Trophoblast cell (in vitro differentiated cells and primary cell): ENCODE measurements around the gene TAF1.
"Not testable (repeated sequence)": the region's sequence is repeated elsewhere in the genome, so short reads cannot be mapped to it uniquely, and the experiment has no call there.

ENCODE experiments used
- DNase-seq, 2 donors: peaks; one replicate each; pipeline ENCODE4 v3.0.0-alpha.2; 2016
- H2AFZ ChIP-seq: 2 replicates; pipeline ENCODE4 v1.6.1; 2013; ENCODE audit warnings: low read length, moderate library complexity, mild to moderate bottlenecking; ENCODE audit not compliant: insufficient read depth, poor library complexity
- H2AK5ac ChIP-seq: 2 replicates; pipeline ENCODE4 v1.6.1; 2013; ENCODE audit warnings: mild to moderate bottlenecking, low read length
- H2BK120ac ChIP-seq: 2 replicates; pipeline ENCODE4 v1.6.1; 2013; ENCODE audit warnings: low read length, mild to moderate bottlenecking, moderate library complexity; ENCODE audit not compliant: insufficient read depth, poor library complexity
- H2BK12ac ChIP-seq: 2 replicates; pipeline ENCODE4 v1.6.1; 2013; ENCODE audit warnings: mild to moderate bottlenecking, low read length, moderate library complexity
- H2BK5ac ChIP-seq: 2 replicates; pipeline ENCODE4 v1.6.1; 2013; ENCODE audit warnings: low read length, low read depth, moderate library complexity, mild to moderate bottlenecking; ENCODE audit not compliant: poor library complexity
- H3K14ac ChIP-seq: 2 replicates; pipeline ENCODE4 v1.6.1; 2013; ENCODE audit warnings: mild to moderate bottlenecking, low read length
- H3K18ac ChIP-seq: 2 replicates; pipeline ENCODE4 v1.6.1; 2013; ENCODE audit warnings: mild to moderate bottlenecking, low read length
- H3K23ac ChIP-seq: 2 replicates; pipeline ENCODE4 v1.6.1; 2013; ENCODE audit warnings: low read length
- H3K27ac ChIP-seq: 2 replicates; pipeline ENCODE4 v1.5.1; 2013; ENCODE audit warnings: low read depth, mild to moderate bottlenecking, inconsistent platforms, low read length, moderate library complexity
- H3K27me3 ChIP-seq: 2 replicates; pipeline ENCODE4 v1.6.1; 2013; ENCODE audit warnings: inconsistent platforms, mild to moderate bottlenecking, low read length, moderate library complexity; ENCODE audit not compliant: insufficient read depth
- H3K36me3 ChIP-seq, 2 experiments: 1 replicate in 1 of 2; 2 replicates in 1 of 2; pipeline ENCODE4 v1.6.1; 2013; ENCODE audit warnings: low read length in 2 of 2, mild to moderate bottlenecking in 2 of 2, moderate library complexity in 1 of 2; ENCODE audit not compliant: insufficient read depth in 2 of 2, control insufficient read depth in 1 of 2
- H3K4ac ChIP-seq: 2 replicates; pipeline ENCODE4 v1.6.1; 2013; ENCODE audit warnings: low read depth, mild to moderate bottlenecking, low read length, moderate library complexity
- H3K4me1 ChIP-seq, 2 experiments: 1 replicate in 1 of 2; 2 replicates in 1 of 2; pipeline ENCODE4 v1.6.1; 2013; ENCODE audit warnings: low read length in 2 of 2, mild to moderate bottlenecking in 2 of 2, moderate library complexity in 1 of 2; ENCODE audit not compliant: insufficient read depth in 2 of 2, control insufficient read depth in 1 of 2
- H3K4me2 ChIP-seq: 2 replicates; pipeline ENCODE4 v1.6.1; 2013; ENCODE audit warnings: inconsistent platforms, mild to moderate bottlenecking, low read length, moderate library complexity
- H3K4me3 ChIP-seq: 2 replicates; pipeline ENCODE4 v1.5.1; 2013; ENCODE audit warnings: mild to moderate bottlenecking, low read depth, low read length, inconsistent platforms
- H3K79me1 ChIP-seq: one replicate; pipeline ENCODE4 v1.6.1; 2013; ENCODE audit warnings: low read length
- H3K79me2 ChIP-seq: 2 replicates; pipeline ENCODE4 v1.6.1; 2013; ENCODE audit warnings: low read length, mild to moderate bottlenecking; ENCODE audit not compliant: control insufficient read depth, insufficient read depth, poor library complexity
- H3K9ac ChIP-seq: 2 replicates; pipeline ENCODE4 v1.6.1; 2013; ENCODE audit warnings: mild to moderate bottlenecking, low read length
- H3K9me3 ChIP-seq: 2 replicates; pipeline ENCODE4 v1.6.1; 2013; ENCODE audit warnings: low read depth, mild to moderate bottlenecking, control low read depth, inconsistent platforms, low read length; ENCODE audit not compliant: insufficient read depth
- H4K12ac ChIP-seq: 2 replicates; pipeline ENCODE4 v1.6.1; 2013; ENCODE audit warnings: low read depth, mild to moderate bottlenecking, low read length, moderate library complexity
- H4K8ac ChIP-seq: 2 replicates; pipeline ENCODE4 v1.6.1; 2013; ENCODE audit warnings: low read depth, mild to moderate bottlenecking, low read length, moderate library complexity
- H4K91ac ChIP-seq: one replicate; pipeline ENCODE4 v1.6.1; 2013; ENCODE audit warnings: low read depth, mild to moderate bottlenecking, low read length, moderate library complexity
- WGBS: extraction: QIAGEN DNeasy Blood & Tissue Kit; methylation state at CpG from one replicate; pipeline ENCODE4 v1.1.7; 2013; ENCODE audit warnings: missing lambda C conversion rate; ENCODE audit not compliant: insufficient read length, insufficient coverage; ENCODE audit errors: extremely low coverage; 5-methylcytosine and 5-hydroxymethylcytosine counted together

Gene TAF1

GRCh38 chrX:71439420-71439819 lies 73.3 kb downstream of the TAF1 start:
- Histone ChIP-seq H3K23ac (no peak overlapping the region), H3K27me3 (no peaks in the 10 kb centered on the region), H3K4me2 (no peak overlapping the region), H2AFZ (no peak overlapping the region), H3K79me2 (no peaks in the 10 kb centered on the region), H3K4me1 (no peaks in the 10 kb centered on the region), H3K9ac (no peak overlapping the region), H2BK12ac (no peak overlapping the region), H3K36me3 (peaks cover 2 to 15% of the 10 kb centered on the region in 2 experiments), H3K27ac (no peak overlapping the region), H4K8ac (no peak overlapping the region), H3K4ac (no peak overlapping the region), H3K9me3 (no peaks in the 10 kb centered on the region), H2BK5ac (no peak overlapping the region), H2BK120ac (no peak overlapping the region), H3K14ac (no peak overlapping the region), H4K12ac (no peak overlapping the region), H2AK5ac (no peak overlapping the region), H3K79me1 (no peaks in the 10 kb centered on the region), H4K91ac (no peak overlapping the region), H3K4me3 (no peak overlapping the region), H3K18ac (no peak overlapping the region)
- DNase-seq, result no peak
- WGBS, result no CpG with 5 or more reads among the region's 3 CpGs

- Histone ChIP-seq H4K8ac (no peak overlapping the region), H3K4me2 (no peak overlapping the region), H3K4me3 (no peak overlapping the region), H2BK12ac (no peak overlapping the region), H2BK120ac (no peak overlapping the region), H4K12ac (no peak overlapping the region), H2AFZ (no peak overlapping the region), H2BK5ac (no peak overlapping the region), H3K27ac (no peak overlapping the region), H3K79me2 (no peaks in the 10 kb centered on the region), H3K4ac (no peak overlapping the region), H3K18ac (no peak overlapping the region), H4K91ac (no peak overlapping the region), H2AK5ac (no peak overlapping the region), H3K79me1 (no peaks in the 10 kb centered on the region), H3K23ac (no peak overlapping the region), H3K36me3 (peaks cover 2 to 15% of the 10 kb centered on the region in 2 experiments), H3K9me3 (no peaks in the 10 kb centered on the region), H3K9ac (no peak overlapping the region), H3K14ac (no peak overlapping the region), H3K4me1 (no peaks in the 10 kb centered on the region), H3K27me3 (no peaks in the 10 kb centered on the region)
- DNase-seq, result no peak
- no CpG with 5 or more reads among the region's 3 CpGs for WGBS
Observed at GRCh38 chrX:71439896-71440295, 73.7 kb downstream of the TAF1 start.

GRCh38 chrX:71440401-71440800 lies 74.2 kb downstream of the TAF1 start:
- Histone ChIP-seq H3K27ac (no peak overlapping the region), H3K9me3 (no peaks in the 10 kb centered on the region), H2BK5ac (no peak overlapping the region), H3K27me3 (no peaks in the 10 kb centered on the region), H3K4me3 (no peak overlapping the region), H2BK12ac (no peak overlapping the region), H3K79me1 (no peaks in the 10 kb centered on the region), H4K12ac (no peak overlapping the region), H2AFZ (no peak overlapping the region), H3K4me2 (no peak overlapping the region), H3K14ac (no peak overlapping the region), H4K91ac (no peak overlapping the region), H2AK5ac (no peak overlapping the region), H3K79me2 (no peaks in the 10 kb centered on the region), H3K4ac (no peak overlapping the region), H4K8ac (no peak overlapping the region), H3K9ac (no peak overlapping the region), H3K4me1 (no peaks in the 10 kb centered on the region), H3K18ac (no peak overlapping the region), H2BK120ac (no peak overlapping the region), H3K36me3 (peaks cover 2 to 15% of the 10 kb centered on the region in 2 experiments), H3K23ac (no peak overlapping the region)
- WGBS, result no CpG with 5 or more reads among the region's 4 CpGs
- no peak for DNase-seq

- H2BK120ac ChIP-seq, H2BK12ac ChIP-seq, H3K27me3 ChIP-seq, H3K4me3 ChIP-seq, H2BK5ac ChIP-seq, DNase-seq, H3K4ac ChIP-seq, H3K4me1 ChIP-seq, H3K18ac ChIP-seq, H2AFZ ChIP-seq, H4K8ac ChIP-seq, H2AK5ac ChIP-seq, H3K79me2 ChIP-seq, H3K14ac ChIP-seq, H3K23ac ChIP-seq, H4K91ac ChIP-seq, H3K4me2 ChIP-seq, H4K12ac ChIP-seq, H3K9ac ChIP-seq, H3K27ac ChIP-seq, H3K9me3 ChIP-seq, H3K79me1 ChIP-seq: not testable (repeated sequence)
- peaks cover 2 to 13% of the 10 kb centered on the region in 2 experiments for H3K36me3 ChIP-seq
- no CpG with 5 or more reads among the region's 2 CpGs for WGBS
Observed at GRCh38 chrX:71441809-71442208, 75.7 kb downstream of the TAF1 start.
